Measurements from ENCODE around the gene RHOG. TPM values are rescaled to one million over a fixed set of nuclear protein-coding genes. Genes with fewer than 3 reads are reported as not detected.
"Not testable (repeated sequence)": the region's sequence is repeated elsewhere in the genome, so short reads cannot be mapped to it uniquely, and the experiment has no call there.

The RHOG gene
- polyA plus RNA-seq, 1 donor from 2014 or later: not detected

DNA sequence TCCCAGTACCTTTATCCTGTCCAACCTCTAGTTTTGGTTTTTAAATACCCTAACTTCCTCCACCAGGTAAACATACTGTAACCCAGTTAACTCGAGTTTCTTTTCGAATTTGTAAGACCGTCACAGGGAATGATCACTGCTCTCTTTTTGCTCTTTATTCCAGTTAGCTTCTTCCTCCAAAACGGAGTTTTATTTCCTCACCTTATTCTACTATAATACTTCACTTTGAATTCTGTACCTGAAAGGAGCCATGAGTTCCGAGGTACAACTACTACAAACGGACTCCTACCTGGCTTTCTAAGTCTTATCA, 44.8 kb downstream of the RHOG start:
- Histone ChIP-seq H3K36me3 (ENCODE audit: insufficient read depth, low read length) (no peaks in the 10 kb centered on the region), H4K20me1 (ENCODE audit: insufficient read depth) (no peaks in the 10 kb centered on the region), H3K9me3 (ENCODE audit: low read length) (no peaks in the 10 kb centered on the region), H3K4me3 (ENCODE audit: low read length) (peak overlapping the region; percentile 99), H3K9ac (ENCODE audit: low read length) (peak overlapping the region; percentile 97), H3K9me2 (ENCODE audit: insufficient read depth, low read length) (no peaks in the 10 kb centered on the region), H2AFZ (ENCODE audit: low read depth, low read length) (no peak overlapping the region), H3K79me2 (replicated peaks; ENCODE audit: insufficient read depth, low read length) (peaks cover 46% of the 10 kb centered on the region), H3K27ac (ENCODE audit: low read length) (no peak overlapping the region), H3F3A (ENCODE audit: insufficient read depth, low read length, poor library complexity, severe bottlenecking) (no peaks in the 10 kb centered on the region), H3K27me3 (ENCODE audit: insufficient read depth, low read depth, low read length) (no peaks in the 10 kb centered on the region), H3K4me2 (ENCODE audit: low read length) (peak overlapping the region; percentile 98)
- TF ChIP-seq, protein P1, sequence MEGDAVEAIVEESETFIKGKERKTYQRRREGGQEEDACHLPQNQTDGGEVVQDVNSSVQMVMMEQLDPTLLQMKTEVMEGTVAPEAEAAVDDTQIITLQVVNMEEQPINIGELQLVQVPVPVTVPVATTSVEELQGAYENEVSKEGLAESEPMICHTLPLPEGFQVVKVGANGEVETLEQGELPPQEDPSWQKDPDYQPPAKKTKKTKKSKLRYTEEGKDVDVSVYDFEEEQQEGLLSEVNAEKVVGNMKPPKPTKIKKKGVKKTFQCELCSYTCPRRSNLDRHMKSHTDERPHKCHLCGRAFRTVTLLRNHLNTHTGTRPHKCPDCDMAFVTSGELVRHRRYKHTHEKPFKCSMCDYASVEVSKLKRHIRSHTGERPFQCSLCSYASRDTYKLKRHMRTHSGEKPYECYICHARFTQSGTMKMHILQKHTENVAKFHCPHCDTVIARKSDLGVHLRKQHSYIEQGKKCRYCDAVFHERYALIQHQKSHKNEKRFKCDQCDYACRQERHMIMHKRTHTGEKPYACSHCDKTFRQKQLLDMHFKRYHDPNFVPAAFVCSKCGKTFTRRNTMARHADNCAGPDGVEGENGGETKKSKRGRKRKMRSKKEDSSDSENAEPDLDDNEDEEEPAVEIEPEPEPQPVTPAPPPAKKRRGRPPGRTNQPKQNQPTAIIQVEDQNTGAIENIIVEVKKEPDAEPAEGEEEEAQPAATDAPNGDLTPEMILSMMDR (IDR thresholded peaks at IDR 0.05; ENCODE audit: poor library complexity, severe bottlenecking): no peak
- TF ChIP-seq RAD21 (conservative IDR thresholded peaks at IDR 0.05) (no peak), EP300 (conservative IDR thresholded peaks at IDR 0.05; ENCODE audit: poor library complexity, severe bottlenecking) (no peak), SMC3 (conservative IDR thresholded peaks at IDR 0.05; ENCODE audit: poor library complexity) (no peak)

- H3K27me3 ChIP-seq (ENCODE audit: insufficient read depth, low read depth, low read length): no peaks in the 10 kb centered on the region
- TF ChIP-seq RAD21 (conservative IDR thresholded peaks at IDR 0.05): no peak
- no peak for TF ChIP-seq EZH2 (IDR thresholded peaks at IDR 0.05; ENCODE audit: borderline replicate concordance, insufficient read depth, low read length, poor library complexity, severe bottlenecking)
- no peak for TF ChIP-seq EP300 (conservative IDR thresholded peaks at IDR 0.05; ENCODE audit: poor library complexity, severe bottlenecking)
- no peak for TF ChIP-seq SMC3 (conservative IDR thresholded peaks at IDR 0.05; ENCODE audit: poor library complexity)
- TF ChIP-seq POLR2AphosphoS5 (IDR thresholded peaks at IDR 0.05): no peak
- H3K4me3 ChIP-seq (ENCODE audit: low read length): peak overlapping the region; percentile 99
- peaks cover 50% of the 10 kb centered on the region for H3K79me2 ChIP-seq (replicated peaks; ENCODE audit: insufficient read depth, low read length)
- H4K20me1 ChIP-seq (ENCODE audit: insufficient read depth): no peaks in the 10 kb centered on the region
- no peak overlapping the region for H3K27ac ChIP-seq (ENCODE audit: low read length)
- H3K4me2 ChIP-seq (ENCODE audit: low read length): peak overlapping the region; percentile 98
- H3K36me3 ChIP-seq (ENCODE audit: insufficient read depth, low read length): no peaks in the 10 kb centered on the region
- no peaks in the 10 kb centered on the region for H3K9me2 ChIP-seq (ENCODE audit: insufficient read depth, low read length)
- H3K9ac ChIP-seq (ENCODE audit: low read length): no peak overlapping the region
- H3K9me3 ChIP-seq (ENCODE audit: low read length): no peaks in the 10 kb centered on the region
- no peak overlapping the region for H2AFZ ChIP-seq (ENCODE audit: low read depth, low read length)
- H3F3A ChIP-seq (ENCODE audit: insufficient read depth, low read length, poor library complexity, severe bottlenecking): no peaks in the 10 kb centered on the region
Measured at GRCh38 chr11:3795131-3796001, 45.4 kb downstream of the RHOG start.

GRCh38 chr11:3794387-3794786, 46.4 kb downstream of the RHOG start:
- not testable (repeated sequence) for H3K9ac ChIP-seq (ENCODE audit: low read length); H3K36me3 ChIP-seq (ENCODE audit: insufficient read depth, low read length); H4K20me1 ChIP-seq (ENCODE audit: insufficient read depth); H3K4me3 ChIP-seq (ENCODE audit: low read length); H2AFZ ChIP-seq (ENCODE audit: low read depth, low read length); H3K9me3 ChIP-seq (ENCODE audit: low read length); H3K27ac ChIP-seq (ENCODE audit: low read length); H3K27me3 ChIP-seq (ENCODE audit: insufficient read depth, low read depth, low read length); H3K4me2 ChIP-seq (ENCODE audit: low read length); H3K9me2 ChIP-seq (ENCODE audit: insufficient read depth, low read length); H3F3A ChIP-seq (ENCODE audit: insufficient read depth, low read length, poor library complexity, severe bottlenecking)
- peaks cover 53% of the 10 kb centered on the region for H3K79me2 ChIP-seq (replicated peaks; ENCODE audit: insufficient read depth, low read length)
